Fibroblast of the conjunctiva (primary cell): ENCODE data around the gene RFTN1.

ENCODE experiments used
- DNase-seq: peaks from one replicate; pipeline ENCODE4 v3.0.0-alpha.2; 2010; ENCODE audit warnings: low read depth

The RFTN1 gene

GRCh38 chr3:16529264-16529663 lies 15.8 kb upstream of the RFTN1 start:
- no peak for DNase-seq

GRCh38 chr3:16528581-16528993 lies 15.1 kb upstream of the RFTN1 start:
- no peak for DNase-seq

GRCh38 chr3:16528106-16528505 lies 14.6 kb upstream of the RFTN1 start:
- DNase-seq = no peak

GRCh38 chr3:16524196-16524595 lies 10.7 kb upstream of the RFTN1 start:
- no peak for DNase-seq

GRCh38 chr3:16523778-16524177 lies 10.3 kb upstream of the RFTN1 start:
- no peak for DNase-seq

DNA sequence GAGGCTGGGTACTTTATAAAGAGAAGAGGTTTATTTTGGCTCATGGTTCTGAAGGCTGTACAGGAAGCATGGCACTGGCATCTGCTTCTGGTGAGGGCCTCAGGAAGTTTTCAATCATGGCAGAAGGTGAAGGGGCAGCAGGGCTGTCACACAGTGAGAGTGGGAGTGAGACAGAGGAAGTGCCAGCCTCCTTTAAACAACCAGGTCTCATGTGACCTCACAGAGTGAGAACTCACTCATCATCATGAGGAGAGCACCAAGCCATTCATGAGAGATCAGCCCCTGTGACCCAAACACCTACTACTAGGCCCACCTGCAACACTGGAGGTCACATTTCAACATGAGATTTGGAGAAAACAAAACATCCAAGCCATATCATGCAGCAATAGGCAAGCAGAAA lies 9.3 kb upstream of the RFTN1 start:
- no peak for DNase-seq

GRCh38 chr3:16520970-16521881 lies 7.7 kb upstream of the RFTN1 start:
- no peak for DNase-seq

DNA sequence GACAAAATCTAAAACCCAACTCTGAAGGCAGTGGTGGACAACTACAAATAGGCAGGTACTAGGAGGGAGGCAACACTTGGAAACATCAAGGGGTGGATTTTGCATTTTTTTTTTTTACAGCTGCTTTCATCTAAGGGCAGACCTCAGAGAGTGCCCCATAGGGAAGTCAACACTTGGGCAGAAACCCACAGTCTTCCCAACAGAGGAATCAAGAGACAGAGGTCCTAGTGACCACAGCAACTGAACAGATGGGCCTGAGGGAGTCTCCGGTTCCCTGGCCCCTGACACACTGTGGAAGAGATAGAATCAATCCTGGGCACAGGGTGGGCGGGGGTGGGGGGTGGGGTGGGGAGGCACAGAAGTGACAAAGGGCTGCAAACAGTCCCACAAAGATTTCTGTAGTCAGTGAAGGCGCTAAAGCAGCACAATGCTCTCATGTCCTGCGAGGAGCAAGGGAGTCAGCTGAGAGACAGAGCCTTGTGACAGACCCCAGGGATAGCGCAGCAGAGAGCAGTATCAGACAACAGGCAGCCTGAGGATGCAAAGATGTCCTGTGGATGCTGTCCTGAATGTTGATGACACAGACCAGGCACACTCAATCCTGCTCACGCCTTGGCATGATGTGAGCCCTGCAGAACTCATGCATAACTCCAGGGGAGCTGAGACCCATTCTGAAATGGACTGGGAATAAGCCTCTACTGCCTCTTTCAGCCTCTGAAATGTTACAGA lies 6.9 kb upstream of the RFTN1 start:
- no peak for DNase-seq

GRCh38 chr3:16516695-16517481 lies 3.4 kb upstream of the RFTN1 start:
- peak; percentile 30 for DNase-seq

- no peak for DNase-seq
These were observed 2.5 kb upstream of the RFTN1 start for GRCh38 chr3:16515885-16516420.

- no peak for DNase-seq
These were observed 1.4 kb upstream of the RFTN1 start for GRCh38 chr3:16514755-16515353.

DNA sequence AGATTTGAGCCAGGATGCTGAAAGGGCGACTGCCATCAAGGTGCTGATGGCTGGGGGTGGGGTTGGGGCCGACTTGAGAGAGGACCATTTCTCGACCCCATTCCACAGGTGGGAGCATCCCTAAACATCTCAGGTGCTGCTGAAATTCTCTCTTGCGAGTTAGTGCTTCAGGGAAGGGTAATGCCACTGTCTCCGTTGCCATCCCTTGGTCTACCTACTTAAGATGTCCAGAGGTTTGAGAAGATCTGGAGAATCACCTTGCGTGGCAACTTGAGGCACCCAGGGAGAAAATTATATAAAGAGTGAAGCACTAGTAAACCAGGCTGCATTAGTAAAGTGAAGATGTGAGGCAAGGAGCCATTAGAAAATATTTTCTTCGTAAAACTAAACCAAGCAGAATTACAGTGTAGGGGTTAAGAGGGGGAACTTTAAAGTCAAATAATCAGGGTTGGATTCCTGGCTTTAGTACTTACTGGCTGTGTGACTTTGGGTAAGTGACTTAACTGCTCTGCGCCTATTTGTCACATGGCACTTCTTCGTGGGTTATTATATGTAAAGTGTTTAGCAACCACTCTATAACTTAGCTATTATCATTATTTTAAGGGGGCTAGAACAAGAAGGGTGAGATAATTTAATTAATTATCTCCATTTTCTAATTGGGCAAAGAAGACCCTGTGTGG lies 662 bp upstream of the RFTN1 start:
- DNase-seq = no peak

DNA sequence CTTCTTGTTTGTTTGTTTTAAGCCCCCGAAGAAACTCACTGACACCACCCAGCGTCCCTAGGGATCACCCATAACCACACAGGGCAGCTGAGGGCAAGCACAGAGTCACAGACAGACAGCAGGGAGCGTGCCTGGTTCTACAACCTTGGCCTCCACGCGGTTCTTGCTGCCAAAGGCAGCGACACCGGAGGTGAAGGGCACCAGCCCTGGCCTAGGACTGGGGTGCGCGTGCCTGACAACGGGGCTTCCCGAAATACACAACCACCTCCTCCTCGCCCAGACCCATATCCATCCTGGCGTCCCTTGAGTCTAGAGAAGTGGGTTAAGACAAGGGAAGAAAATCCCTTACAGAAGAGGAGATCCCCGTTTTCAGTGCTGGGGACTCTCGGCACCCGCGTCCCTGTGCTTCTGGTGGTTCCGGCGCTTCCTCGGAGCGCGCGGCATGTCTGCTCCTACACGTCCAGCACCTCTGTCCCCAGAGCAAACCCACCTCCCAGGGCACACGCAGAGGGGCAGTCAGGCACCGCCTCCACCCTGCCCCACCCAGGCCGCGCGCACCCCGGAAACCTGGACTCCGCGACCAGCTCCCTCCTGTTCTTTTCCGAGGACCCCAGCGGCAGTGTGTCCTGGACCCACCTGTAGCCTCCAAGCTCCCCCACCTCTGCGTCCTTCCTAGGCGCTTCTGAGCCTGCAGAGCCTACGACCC lies 911 bp downstream of the RFTN1 start:
- peak; percentile 17 for DNase-seq

- DNase-seq = peak; percentile 23
These were observed 1.6 kb downstream of the RFTN1 start for GRCh38 chr3:16511681-16512434.

DNA sequence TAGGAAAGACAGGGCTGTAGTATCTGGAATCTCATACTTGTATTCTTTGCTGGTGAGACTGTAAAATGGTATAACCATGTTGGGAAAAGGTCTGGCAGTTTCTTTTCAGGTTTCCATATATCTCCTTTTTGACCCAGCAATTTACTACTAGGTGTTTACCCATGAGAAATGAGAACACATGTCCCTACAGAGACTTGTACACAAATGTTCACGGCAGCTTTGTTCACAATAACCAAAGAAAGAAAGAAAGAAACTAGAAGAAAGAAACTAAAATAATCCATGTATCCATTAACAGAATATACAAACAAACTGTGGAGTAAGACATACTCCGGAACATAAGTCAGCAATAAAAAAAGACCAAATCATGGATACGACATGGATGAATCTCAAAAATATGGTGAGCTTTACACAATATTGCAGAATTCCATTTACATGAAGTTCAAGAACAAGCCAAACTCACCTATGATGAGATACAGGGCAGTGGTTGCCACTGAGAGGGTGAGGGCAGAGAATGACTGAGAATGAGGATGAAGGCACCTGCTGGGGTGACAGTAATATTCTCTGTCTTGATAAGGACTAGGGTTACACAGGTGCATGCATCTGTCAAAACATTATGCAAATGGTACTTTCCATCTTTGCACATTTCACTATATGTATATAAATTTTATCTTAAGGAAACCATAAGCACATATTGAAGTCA lies 2.7 kb downstream of the RFTN1 start:
- DNase-seq = no peak

- DNase-seq = no peak
These were observed 3.5 kb downstream of the RFTN1 start for GRCh38 chr3:16509721-16510619.

GRCh38 chr3:16508591-16508995 lies 4.9 kb downstream of the RFTN1 start:
- no peak for DNase-seq

- no peak for DNase-seq
These were observed 5.3 kb downstream of the RFTN1 start for GRCh38 chr3:16508243-16508578.
